Right lobe of liver (tissue), 4 donors: Measurements from ENCODE around the gene HSPA12A.

Source experiments
- CTCF ChIP-seq, 4 donors: fragments of 200-600 bp in 3 of 4; fragments of 450-650 bp in 1 of 4; IDR thresholded peaks; one replicate each; pipeline versions ENCODE4 v1.5.1 to v1.8.0; 2016 to 2022; ENCODE audit warnings: antibody characterized with exemption in 4 of 4, mild to moderate bottlenecking in 2 of 4
- POLR2A ChIP-seq: fragments of 450-650 bp; IDR thresholded peaks from one replicate; pipeline ENCODE4 v1.6.1; 2017; ENCODE audit warnings: antibody characterized with exemption, mild to moderate bottlenecking
- donor health status: DM: no; HTN: no; CAD: no.
- donor health status: DM: no; HTN: no; CAD: no.
- donor health status: DM: no; HTN: yes; CAD: no.

DNA sequence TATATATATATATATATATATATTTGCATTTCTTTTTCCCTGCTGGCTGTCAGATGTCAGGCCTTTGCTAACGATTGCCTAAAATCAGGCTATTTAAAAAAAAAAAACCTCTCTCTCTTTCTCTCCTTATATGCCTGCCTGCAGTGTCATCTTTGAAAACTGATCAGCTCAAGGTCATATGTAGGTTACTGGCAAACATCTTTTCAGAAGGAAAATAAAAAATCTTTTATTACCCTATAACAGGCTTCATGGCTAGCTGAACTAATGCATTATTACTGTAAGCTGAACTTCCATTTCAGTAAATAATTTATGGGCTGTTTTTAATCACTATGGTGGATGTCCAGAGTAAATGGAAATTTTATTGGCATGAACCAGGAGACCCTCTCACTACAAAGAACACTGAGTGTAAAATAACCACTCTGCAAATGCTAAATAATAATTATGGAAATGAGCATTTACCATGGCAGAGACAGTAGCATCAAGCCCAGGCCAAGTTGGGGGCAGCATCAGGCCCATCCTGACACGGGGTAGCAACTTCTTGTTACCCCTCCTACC is 29.3 kb downstream of the HSPA12A start:
- TF ChIP-seq CTCF (IDR thresholded peaks at IDR 0.05) (no peak), POLR2A (no peak)
